LNCaP clone FGC (cell line): ENCODE measurements around the gene ARPC2.

Experiments
- DNase-seq: peaks from one replicate; pipeline ENCODE4 v3.0.0-alpha.2; 2011; ENCODE audit warnings: low read depth
- H3K4me3 ChIP-seq: 2 replicates; pipeline ENCODE4 v1.5.1; 2011; ENCODE audit warnings: mild to moderate bottlenecking, low read depth, low read length, control low read depth
- TF ChIP-seq, protein P1 (sequence below): IDR thresholded peaks from 2 replicates; pipeline ENCODE4 v1.5.1; 2012; ENCODE audit warnings: mild to moderate bottlenecking; ENCODE audit not compliant: control insufficient read depth, insufficient read depth; ENCODE audit errors: extremely low read depth

The ARPC2 gene

DNA sequence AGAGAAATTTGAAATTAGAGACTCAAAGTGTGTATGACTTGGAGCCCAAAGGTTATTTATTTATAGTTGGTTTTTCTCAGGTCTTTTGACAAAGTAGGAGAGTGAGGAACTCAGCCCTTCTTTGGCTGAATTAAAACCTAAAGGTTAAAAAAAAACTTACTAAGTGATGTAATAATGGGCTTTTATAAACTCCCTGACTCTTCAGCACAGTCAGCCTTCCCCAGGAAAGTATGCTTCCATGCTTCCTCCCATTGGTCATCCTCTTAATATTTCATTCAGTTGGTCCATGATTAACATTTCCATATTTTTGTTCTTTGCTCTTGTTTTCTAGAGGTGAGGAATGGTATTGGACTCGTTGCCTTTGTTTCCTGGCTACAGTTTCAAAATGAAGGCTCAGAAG lies 7.2 kb downstream of the ARPC2 start:
- no peak for DNase-seq
- TF ChIP-seq, protein P1, sequence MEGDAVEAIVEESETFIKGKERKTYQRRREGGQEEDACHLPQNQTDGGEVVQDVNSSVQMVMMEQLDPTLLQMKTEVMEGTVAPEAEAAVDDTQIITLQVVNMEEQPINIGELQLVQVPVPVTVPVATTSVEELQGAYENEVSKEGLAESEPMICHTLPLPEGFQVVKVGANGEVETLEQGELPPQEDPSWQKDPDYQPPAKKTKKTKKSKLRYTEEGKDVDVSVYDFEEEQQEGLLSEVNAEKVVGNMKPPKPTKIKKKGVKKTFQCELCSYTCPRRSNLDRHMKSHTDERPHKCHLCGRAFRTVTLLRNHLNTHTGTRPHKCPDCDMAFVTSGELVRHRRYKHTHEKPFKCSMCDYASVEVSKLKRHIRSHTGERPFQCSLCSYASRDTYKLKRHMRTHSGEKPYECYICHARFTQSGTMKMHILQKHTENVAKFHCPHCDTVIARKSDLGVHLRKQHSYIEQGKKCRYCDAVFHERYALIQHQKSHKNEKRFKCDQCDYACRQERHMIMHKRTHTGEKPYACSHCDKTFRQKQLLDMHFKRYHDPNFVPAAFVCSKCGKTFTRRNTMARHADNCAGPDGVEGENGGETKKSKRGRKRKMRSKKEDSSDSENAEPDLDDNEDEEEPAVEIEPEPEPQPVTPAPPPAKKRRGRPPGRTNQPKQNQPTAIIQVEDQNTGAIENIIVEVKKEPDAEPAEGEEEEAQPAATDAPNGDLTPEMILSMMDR = no peak
- H3K4me3 ChIP-seq = no peak overlapping the region

- TF ChIP-seq, protein P1 = no peak
- no peak overlapping the region for H3K4me3 ChIP-seq
- DNase-seq = no peak
Observed at GRCh38 chr2:218226903-218227302, 9.9 kb downstream of the ARPC2 start.

DNA sequence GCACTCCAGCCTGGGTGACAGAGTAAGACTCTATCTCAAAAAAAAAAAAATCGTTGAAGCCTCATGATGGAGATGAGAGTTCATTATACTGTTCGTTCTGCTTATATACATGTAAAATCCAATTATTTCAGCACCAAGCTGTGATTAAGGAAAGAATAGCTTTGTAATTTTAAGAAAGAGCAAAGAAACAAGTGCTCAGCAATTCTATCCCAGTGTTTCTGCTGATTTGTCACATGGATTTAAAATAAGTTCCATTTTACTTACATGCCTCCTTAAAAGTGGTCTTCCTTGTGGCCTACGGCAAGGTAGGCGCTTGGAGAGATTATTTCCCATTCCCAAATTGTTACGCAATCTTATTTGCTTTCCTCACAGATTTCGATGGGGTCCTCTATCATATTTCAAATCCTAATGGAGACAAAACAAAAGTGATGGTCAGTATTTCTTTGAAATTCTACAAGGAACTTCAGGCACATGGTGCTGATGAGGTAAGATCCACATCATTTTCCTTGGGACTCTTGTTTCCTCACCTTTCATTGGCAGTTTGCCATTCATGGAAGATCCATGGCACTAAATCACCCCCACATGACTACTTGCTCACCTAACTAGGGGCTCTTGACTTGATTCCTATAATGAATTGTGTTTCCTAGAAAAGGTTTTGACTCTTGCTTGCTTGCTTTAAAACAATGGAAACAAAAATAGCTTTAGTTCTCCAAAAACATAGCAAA lies 11.5 kb downstream of the ARPC2 start:
- TF ChIP-seq, protein P1 = no peak
- DNase-seq = no peak
- H3K4me3 ChIP-seq = no peak overlapping the region

DNA sequence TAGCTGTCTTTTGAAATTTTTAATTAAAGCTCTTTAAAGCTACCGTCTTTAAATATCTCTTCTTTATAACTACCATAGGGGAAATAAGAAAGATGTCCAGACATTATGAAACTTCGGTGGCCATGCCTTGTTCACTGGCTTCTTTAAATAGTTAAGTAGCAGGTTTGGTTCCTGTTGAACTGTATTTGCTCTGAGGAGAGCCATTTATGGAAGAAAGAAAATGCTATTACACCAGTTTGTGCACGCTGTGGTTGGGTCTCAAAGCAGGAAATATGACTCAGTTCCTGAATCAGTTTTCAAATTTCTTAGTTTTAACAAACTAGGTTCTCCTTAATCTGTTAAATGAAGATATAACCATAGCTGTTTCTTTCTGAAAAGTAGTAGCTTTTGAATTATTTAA lies 12.2 kb downstream of the ARPC2 start:
- no peak for DNase-seq
- TF ChIP-seq, protein P1 = no peak
- no peak overlapping the region for H3K4me3 ChIP-seq

DNA sequence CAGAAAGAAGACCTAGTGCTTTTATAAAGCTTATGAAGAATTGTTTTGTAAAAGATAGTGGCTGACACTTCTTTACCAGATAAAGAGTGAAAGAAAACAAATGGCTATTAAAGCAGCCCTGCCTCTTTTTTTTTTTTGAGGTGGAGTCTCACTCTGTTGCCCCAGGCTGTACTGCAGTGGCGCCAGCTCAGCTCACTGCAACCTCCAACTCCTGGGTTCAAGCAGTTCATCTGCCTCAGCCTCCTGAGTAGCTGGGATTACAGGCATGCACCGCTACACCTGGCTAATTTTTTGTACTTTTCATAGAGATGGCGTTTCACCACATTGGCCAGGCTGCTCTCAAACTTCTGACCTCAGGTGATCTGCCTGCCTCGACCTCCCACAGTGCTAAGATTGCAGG lies 12.9 kb downstream of the ARPC2 start:
- no peak for DNase-seq
- no peak overlapping the region for H3K4me3 ChIP-seq
- TF ChIP-seq, protein P1 = no peak

DNA sequence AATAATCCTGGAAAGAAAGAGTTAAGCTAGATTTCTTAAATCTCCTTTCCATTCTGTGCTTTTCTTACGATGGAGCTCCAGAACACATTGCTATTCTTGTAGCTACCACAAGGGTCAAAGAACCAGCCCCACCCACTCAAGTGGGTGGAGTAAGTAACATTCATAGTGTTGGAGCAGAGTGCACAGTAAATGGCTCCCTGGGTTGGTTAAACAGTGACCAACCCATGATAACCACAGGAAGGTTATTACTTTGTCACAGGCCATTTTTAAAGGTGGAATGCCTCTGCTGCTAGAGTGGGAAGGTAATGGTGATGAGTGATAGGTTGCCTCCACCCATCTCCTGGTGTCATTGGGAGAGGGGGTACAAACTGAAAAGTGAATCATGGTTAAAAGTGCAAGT lies 13.9 kb downstream of the ARPC2 start:
- DNase-seq = no peak
- TF ChIP-seq, protein P1 = no peak
- no peak overlapping the region for H3K4me3 ChIP-seq

DNA sequence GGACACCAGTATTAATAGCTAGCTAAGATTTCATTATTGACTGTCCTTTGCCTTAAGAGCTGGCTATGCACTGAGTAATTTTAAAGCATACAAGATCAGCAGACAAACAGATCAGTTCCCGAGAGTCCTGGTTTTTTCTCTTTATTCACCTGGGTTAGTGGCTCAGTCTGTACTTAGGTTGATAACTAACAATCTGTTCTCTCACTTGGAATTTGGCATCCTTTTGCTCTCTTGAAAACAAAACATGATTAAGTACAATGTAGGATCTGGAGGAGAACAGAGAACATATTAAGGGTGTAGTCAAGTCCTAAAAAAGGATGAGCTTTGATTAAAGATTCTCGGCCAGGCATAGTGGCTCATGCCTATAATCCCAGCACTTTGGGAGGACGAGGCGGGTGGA lies 16.6 kb downstream of the ARPC2 start:
- H3K4me3 ChIP-seq = no peak overlapping the region
- TF ChIP-seq, protein P1 = no peak
- no peak for DNase-seq
